GM21381 (cell line): ENCODE measurements around the gene ZNRF2.
A peak's percentile ranks its signal among the peaks of the same experiment; 100 is the strongest.
"Not testable (repeated sequence)": the region's sequence is repeated elsewhere in the genome, so short reads cannot be mapped to it uniquely, and the experiment has no call there.

Source experiments
- ATAC-seq: cut with Tn5 transposase; IDR thresholded peaks from one replicate; pipeline ENCODE4 v1.9.1; 2021; ENCODE audit warnings: mild to moderate bottlenecking, moderate library complexity; ENCODE audit not compliant: unreplicated experiment

Gene ZNRF2

DNA sequence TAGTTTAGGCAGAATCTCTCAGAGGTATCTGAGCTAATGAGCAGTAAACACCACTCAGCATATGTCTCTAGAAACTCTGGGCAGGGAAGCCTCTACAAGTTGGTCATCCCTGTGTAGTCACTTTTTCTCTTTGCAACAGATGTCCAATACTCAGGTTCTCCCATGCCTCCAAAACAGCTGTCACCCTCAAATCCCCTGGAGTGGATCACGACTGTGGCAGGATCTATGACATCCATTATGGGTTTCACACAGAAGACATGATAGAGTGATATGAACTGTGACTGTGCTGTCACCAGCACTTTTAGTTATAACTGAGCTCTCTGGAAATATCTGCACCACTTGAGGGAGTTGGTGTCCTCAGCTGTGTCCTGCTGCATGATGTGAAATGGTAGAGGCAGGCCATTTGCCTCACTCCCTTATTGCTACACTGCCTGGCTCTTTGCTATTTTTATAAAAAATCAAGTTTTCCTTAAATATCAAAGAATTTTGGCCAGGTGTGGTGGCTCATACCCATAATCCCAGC is 24.1 kb upstream of the ZNRF2 start:
- ATAC-seq = no peak

DNA sequence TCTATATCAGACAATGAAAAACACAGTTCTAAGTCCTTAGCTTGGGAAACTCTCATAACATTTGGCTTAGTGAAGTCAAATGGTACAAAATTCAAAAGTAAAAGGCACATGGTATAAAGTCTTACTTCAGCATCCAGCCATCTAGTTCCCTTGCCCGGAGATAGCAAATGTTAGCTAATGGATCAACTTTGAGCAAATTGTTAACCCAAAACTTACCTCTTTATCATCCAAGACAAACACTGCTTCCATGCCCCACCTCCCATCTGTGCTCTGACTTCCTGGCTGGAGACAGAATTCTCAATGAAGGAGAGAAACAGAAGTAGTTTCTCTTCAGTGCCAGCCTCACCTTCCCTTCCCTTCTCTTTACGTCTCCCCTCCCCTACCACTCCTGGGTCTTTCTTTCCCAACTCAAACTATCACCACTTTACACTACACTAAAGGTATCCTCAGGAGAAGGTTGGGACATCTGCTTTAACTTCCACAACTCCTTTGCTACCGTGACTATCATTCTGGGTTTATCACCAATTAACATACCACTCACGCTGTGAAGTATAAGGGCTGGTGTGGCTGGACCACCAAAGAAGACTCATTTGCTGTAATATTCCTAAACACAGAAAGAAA is 21.2 kb upstream of the ZNRF2 start:
- ATAC-seq = no peak

DNA sequence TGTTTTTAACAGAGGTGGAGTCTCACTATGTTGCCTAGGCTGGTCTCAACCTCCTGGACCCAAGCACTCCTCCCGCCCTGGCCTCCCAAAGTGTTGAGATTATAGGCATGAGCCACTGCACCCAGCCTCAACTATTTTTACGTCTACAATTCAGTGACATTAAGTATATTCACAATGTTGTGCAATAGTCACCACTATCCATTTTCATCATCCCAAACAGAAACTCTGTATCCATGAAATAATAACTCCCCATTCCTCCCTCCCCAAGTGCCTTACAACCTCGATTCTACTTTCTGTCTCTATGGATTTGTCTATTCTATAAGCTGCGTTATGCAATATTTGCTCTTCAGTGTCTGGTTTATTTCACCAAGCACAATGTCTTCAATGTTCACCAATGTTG is 20.3 kb upstream of the ZNRF2 start:
- no peak for ATAC-seq

DNA sequence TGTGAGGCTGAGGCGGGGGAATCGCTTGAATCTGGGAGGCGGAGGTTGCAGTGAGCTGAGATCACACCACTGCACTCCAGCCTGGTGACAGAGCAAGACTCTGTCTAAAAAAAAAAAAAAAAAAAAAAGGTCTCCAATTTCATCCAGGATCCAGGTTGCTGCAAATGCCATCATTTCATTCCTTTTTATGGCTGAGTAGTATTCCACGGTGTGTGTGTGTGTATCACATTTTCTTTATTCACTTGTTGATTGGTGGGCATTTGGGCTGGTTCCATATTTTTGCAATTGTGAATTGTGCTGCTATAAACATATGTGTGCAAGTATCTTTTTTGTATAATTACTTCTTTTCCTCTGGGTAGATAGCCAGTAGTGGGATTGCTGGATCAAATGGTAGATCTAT is 19.2 kb upstream of the ZNRF2 start:
- not testable (repeated sequence) for ATAC-seq

DNA sequence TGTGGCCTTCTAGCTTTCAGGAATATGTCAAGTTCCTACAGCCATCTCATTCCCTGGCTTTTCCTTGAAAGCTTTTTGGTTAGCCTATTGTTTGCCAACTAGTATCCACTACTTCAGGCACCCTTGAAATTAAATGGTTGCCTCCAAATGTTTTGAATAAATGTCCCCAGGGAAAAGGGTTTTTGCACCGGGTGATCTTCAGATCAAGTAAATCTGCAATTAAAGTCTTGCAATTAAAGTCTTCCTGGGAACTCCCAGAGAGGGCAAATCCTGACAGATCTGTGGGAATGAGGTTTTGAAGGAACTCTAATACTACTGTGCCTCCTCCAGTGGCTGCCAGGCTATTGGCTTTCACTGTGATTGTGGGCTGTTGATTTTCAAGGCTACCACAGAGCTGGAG is 17.7 kb upstream of the ZNRF2 start:
- no peak for ATAC-seq

DNA sequence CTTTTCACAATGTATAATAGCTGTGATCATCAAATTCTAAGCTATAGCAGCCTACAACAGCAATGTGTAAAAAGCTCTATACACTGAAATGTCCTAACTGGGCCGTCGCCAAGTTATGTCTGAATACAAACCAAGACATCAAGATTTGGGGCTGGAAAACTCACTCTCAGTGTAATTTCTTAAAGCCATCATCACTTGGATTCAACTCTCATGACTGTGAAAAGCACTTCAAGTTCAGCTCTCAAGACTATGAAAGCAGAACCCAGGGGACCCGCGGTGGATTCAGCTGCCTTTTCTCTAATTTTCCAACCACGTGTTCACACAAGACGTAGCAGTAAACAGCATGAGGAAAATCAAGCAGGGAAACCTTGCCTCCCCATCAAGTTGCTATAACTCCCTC is 15.8 kb upstream of the ZNRF2 start:
- no peak for ATAC-seq

DNA sequence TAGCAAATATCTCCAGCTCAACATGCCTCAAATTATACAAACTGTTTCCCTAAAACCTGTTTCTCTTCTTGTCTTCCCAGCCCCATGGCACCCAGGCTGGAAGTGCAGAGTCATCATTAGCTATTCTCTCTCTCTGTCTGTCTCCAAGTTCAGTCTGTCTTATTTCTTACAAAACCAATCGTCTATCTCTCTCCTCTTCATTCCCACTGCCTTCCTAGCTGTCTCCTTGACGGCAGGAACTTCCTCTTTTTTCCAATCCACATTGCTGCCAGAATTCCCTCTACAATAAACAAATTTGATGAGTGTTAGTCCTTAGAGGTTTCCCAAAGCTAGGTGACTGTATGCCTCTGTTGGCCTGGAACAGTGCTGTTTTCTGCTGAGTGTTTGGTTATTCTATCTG is 14.9 kb upstream of the ZNRF2 start:
- no peak for ATAC-seq

DNA sequence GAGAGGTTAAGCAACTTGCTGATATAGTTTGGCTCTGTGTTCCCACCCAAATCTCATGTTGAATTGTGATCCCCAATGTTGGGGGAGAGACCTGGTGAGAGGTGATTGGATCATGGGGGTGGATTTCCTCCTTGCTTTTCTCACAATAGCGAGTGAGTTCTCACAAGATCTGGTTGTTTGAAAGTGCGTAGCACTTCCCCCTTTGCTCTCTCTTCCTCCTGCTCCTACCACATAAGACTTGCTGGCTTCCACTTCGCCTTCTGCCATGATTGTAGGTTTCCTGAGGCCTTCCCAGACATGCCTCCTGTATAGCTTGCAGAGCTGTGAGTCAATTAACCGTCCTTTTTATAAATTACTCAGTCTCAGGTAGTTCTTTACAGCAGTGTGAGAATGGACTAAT is 13.5 kb upstream of the ZNRF2 start:
- ATAC-seq = no peak

DNA sequence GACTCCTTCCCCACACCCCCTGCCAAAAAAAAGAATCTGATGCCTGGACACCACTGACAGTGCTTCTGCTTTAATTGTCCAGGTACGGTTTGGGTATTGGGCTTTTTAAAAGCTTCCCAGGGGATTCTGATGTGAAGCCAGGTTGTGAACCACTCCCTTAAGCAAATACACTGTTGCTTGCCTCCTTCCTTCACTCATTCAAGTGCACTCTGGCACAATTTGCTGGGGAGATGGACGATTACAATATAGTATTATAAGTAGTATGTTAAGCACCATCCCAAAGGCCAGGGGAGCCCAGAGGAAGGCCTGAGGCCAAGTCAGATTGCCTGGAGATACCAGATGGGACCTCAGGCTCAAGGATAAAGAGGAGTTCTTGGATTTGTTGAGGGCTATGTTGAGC is 12.3 kb upstream of the ZNRF2 start:
- ATAC-seq = no peak

DNA sequence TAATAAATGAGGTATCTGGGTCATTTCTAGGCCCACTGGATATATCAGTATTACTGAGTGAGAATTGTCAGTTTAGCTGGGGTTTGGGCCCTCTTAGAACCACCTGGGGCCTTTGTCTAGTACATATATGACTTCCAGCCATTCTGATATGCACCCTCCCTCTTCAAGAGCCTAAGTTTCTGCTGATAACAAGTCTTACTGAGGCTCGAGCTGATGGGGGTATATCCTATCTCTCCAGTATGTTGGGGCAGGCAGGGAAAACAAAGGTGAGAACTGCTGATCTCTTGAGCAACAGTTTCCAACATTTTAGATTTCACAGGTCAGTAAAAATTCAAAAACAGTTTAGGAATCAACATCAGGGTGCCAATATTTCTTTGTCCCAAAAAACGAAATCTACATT is 10.8 kb upstream of the ZNRF2 start:
- ATAC-seq = no peak

DNA sequence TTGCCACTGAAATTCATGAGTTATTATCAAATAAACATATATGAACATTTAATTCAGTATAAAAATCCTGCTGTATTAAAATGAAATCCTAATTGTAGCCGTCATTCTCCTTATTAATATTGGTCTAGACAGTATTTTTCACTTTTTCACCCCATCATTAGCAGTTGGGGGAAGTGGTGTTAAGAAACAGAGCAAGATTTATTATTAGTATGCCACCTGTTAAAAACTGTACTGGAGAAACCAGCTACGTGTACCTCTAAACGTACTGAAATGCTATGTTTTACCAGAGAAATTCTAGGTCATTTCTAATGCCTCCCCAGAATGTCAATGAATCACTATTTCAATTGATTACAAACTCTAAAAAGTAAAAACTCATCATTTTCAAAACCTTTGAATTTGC is 9.8 kb upstream of the ZNRF2 start:
- ATAC-seq = no peak

DNA sequence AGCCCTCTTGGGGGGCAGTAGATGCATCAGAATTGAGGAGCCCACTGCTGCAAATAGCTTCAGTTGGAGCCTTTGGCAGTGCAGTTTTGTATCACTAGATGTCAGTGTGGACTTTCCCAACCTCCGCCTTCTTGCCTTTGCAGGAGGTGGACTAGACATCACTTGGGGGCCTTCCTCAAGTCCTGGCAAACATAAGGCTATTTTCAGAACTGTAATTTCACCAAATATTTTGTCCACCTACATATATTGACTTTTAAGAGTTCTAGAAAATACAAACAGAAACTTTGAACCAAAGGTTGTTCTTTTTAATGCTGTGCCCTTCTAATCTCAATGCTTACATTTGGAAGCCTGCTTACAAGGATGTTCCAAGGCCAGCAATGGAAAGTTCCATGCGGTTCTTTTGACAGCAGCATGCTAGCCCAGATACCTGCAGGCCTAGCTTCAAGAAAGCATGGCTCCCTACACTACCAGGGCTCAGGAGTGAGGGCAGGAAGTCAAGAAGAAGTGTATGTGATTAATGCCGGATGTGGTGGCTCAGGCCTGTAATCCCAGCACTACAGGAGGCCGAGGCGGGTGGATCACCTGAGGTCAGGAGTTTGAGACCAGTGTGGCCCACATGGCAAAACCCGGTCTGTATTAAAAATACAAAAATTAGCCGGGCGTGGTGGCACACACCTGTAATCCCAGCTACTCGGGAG is 8.0 kb upstream of the ZNRF2 start:
- ATAC-seq = no peak

DNA sequence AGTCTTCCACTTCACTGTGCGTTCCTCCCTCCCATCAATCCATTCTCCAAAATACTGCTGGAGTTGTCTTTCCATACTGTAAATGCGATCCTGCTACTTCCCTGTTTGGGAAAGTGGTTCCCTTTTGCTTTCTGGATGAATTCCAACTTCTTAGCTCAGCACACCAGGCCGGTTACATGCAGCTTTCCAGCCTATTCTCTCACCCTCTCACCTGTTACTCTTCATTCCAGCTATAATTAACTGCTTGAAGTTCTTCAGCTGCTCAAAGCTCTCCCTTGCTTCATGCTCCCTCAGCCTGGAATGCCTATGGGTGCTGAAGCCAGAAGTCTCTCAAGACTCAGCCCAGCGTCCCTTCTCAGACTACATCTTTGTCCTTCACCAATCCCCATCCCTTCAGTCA is 6.0 kb upstream of the ZNRF2 start:
- ATAC-seq = no peak

DNA sequence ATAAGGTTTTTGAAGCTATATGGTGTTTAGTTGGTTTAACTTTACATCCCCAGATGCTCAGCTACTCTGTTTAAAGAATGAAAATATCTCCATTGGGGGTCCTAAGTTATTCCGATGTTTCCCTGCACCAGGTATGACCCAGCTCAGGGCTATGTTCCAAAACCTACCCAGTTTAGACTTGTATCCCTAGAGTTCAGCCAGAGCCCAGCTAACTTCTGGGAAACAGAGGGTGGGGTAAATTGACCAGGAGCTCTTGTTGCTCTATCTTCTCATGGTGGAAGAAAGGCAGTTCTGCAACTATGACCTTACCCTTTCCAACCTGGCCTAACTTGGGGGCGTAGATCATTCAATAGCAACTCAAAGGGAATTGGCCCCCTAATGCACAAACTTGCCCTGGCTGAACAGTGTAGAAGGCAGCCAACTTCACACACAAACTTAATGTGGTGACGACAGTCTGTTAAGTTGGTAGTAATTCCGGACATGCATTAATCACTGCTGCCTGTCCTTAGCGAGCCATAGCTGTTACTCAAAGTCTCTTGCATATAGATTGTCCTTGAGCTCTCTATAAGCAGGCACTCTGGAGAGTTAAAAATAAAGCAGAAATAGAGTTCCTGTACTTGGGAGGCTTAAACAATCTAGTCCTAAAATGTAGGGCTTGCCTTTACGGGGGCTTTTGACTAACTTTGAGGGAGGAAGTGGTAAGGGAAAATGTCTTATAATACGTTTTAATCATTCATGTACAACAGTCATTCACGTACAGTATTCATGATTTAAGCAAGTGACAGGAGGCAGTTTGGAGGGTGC is 5.3 kb upstream of the ZNRF2 start:
- ATAC-seq = no peak

DNA sequence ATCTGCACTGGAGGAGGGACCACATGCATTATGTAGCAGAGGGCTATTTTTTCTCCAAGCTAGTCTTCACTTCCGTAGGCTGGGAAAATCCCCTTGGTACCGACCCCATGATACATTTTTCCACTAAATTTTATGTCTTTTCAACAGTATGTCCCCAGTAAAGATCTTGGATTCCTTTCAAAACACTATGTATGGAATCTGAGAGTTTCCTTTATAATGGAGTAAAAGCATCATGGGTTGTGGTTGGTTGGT is 4.8 kb upstream of the ZNRF2 start:
- ATAC-seq = no peak

DNA sequence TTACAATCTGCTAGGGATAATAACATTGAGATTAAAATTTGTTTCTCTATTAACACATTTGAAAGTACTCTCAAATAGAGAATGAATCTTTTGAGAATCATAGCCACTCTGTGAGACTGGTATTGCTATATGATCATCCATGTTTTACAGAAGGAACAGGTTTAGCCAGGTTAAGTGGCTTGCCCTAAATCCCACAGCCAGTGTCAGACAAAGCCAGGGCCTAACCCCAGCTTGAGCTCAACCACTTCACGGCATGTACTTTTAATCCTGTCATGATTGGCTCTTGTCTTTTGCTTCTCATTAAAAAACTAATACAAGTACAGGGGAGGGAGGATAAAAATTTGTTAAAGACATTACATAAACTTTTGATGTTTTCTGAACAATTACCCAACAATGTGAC is 3.8 kb upstream of the ZNRF2 start:
- no peak for ATAC-seq

DNA sequence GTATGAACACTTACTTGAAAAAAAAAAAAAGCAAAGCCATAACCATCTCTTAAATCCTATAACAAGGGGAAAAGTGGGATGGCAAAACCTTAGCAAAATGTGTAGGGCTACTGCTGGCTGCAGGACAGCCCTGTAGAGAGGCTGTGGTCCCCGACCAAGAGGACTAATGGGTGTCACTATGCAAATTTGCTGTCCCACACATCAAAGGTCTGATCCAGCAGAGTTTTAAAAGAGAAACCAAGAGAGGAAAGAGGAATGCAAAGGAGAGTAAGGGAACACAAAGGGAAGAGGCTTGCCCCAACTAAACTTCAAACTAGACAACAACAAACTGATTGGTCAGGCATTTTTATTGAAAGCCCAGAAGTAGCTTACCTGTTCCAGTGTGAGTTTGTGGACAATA is 3.1 kb upstream of the ZNRF2 start:
- no peak for ATAC-seq

DNA sequence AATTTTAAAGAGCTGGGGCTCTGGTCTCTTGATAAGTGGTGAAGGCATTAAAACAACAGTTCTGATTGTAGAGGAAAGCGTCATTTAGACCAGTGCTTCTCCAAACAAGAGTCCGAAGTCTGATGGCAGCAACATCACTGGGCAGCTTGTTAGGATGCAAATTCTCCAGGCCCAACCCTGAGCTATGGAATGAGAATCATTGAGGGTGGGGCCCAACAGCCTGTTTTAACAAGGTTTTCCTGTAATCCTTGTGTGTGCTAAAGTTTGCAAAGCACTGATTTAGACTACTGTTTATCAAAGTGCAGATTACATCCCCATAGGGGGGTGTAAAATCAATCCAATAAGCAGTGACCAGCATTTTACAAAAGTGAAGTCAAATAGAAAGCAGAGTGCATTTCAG is 2.6 kb upstream of the ZNRF2 start:
- no peak for ATAC-seq

DNA sequence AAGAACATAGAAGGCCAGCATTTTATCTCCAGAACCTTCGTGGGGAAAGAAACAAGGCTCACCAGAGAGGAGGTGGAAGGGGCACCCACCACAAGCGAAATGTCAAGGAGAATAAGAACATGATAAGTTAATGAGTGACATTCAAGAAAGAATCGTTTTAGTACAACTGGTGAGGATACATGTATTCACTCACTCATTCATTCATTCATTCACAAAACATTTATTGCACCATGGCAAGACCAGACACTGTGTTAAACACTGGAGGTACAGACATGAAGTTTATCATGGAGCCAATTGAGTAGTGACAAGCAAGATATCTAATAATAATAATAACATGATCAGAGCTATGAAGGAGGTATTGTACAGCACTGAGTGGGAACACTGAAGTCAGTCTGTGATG is 1.7 kb upstream of the ZNRF2 start:
- no peak for ATAC-seq

DNA sequence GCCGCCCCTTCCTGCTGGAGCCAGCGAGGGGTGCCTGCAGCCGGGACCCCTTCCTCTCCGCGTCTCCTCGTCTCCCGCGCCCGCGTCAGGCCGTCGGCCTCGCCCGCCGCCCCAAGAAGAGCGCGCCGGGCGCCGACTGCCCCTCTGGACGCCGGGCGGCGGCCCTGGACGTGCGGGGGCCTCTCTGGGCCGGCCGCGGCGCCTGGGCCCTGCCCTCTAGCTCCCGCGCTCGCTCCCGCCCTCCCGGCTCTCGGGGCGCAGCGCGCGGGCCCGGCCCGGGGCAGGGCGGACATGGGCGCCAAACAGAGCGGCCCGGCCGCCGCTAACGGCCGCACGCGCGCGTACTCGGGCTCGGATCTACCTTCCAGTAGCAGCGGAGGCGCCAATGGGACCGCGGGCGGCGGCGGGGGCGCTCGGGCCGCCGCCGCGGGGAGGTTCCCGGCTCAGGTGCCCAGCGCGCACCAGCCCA is 704 bp downstream of the ZNRF2 start:
- ATAC-seq = peak; percentile 18

DNA sequence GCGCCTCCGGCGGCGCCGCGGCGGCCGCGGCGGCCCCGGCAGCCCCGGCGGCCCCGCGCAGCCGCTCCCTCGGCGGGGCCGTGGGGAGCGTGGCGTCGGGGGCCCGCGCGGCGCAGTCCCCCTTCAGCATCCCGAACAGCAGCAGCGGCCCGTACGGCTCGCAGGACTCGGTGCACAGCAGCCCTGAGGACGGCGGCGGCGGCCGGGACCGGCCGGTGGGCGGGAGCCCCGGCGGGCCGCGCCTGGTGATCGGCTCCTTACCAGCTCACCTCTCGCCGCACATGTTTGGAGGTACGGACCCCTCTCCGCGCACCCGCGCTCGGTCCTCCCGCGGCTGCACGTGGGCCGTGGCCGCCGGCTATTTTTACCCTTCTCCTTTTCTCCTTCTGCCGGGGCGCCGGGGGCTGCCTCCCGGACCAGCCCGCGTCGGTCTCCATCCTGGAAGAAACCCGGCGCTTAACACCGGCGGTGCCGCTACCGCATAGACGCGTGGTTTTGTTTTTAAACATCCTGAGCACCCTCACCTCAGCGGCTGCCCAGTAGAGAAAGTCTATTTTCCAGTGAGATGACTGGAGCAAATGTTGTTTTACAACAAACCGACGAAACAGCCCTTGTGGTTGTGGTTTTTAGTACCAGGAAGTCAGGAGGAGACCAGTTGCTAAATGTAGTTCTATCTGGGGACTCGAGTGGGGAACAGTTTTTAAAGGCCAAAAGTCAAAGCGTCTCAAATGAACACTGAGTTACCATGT is 1.3 kb downstream of the ZNRF2 start:
- ATAC-seq = peak; percentile 9
